ENCODE results near the gene ACHE.

Gene ACHE

GRCh38 chr7:100854146-100854895 lies 41.4 kb downstream of the ACHE start:
- H3K27ac ChIP-seq: no peak overlapping the region
- DNase-seq (ENCODE audit: low read depth, low spot score): no peak
- H3K36me3 ChIP-seq (ENCODE audit: insufficient read depth, low read length): no peaks in the 10 kb centered on the region
- H3K4me3 ChIP-seq: no peak overlapping the region
- H3K9me3 ChIP-seq (ENCODE audit: low read depth, low read length): no peaks in the 10 kb centered on the region
- H3K9ac ChIP-seq (ENCODE audit: insufficient read length): no peak overlapping the region
- TF ChIP-seq POLR2AphosphoS5 (IDR thresholded peaks at IDR 0.05; ENCODE audit: borderline replicate concordance, low read depth, low read length) (no peak), EZH2 (IDR thresholded peaks at IDR 0.05) (no peak), FOXP2 (optimal IDR thresholded peaks at IDR 0.05; ENCODE audit: control extremely low read depth, extremely low read length, insufficient read depth) (no peak)

- Histone ChIP-seq H3K9ac (ENCODE audit: insufficient read length) (peak within 1 kb of the TSS; percentile 73), H3K36me3 (ENCODE audit: insufficient read depth, low read length) (no peaks in the 10 kb centered on the region), H3K27ac (no peak within 1 kb of the TSS), H3K9me3 (ENCODE audit: low read depth, low read length) (no peaks in the 10 kb centered on the region), H3K4me3 (peak within 1 kb of the TSS; percentile 87)
- DNase-seq (ENCODE audit: low read depth, low spot score): no peak
- TF ChIP-seq FOXP2 (optimal IDR thresholded peaks at IDR 0.05; ENCODE audit: control extremely low read depth, extremely low read length, insufficient read depth) (no peak), POLR2AphosphoS5 (IDR thresholded peaks at IDR 0.05; ENCODE audit: borderline replicate concordance, low read depth, low read length) (peak; percentile 76; the same call in 1 of the 2 replicates)
Measured at GRCh38 chr7:100852048-100852872, 43.4 kb downstream of the ACHE start, which contains the start of gene SLC12A9. Gene SLC12A9 (plus strand): TSS chr7:100852713. CDS start chr7:100854198, 1,485 bp downstream.

- TF ChIP-seq EZH2 (IDR thresholded peaks at IDR 0.05) (no peak), FOXP2 (optimal IDR thresholded peaks at IDR 0.05; ENCODE audit: control extremely low read depth, extremely low read length, insufficient read depth) (no peak), POLR2AphosphoS5 (IDR thresholded peaks at IDR 0.05; ENCODE audit: borderline replicate concordance, low read depth, low read length) (no peak)
- no peak overlapping the region for H3K4me3 ChIP-seq
- no peaks in the 10 kb centered on the region for H3K9me3 ChIP-seq (ENCODE audit: low read depth, low read length)
- no peaks in the 10 kb centered on the region for H3K36me3 ChIP-seq (ENCODE audit: insufficient read depth, low read length)
- H3K27ac ChIP-seq: no peak overlapping the region
- no peak overlapping the region for H3K9ac ChIP-seq (ENCODE audit: insufficient read length)
- no peak for DNase-seq (ENCODE audit: low read depth, low spot score)
Measured at GRCh38 chr7:100847360-100847759, 48.3 kb downstream of the ACHE start.

GRCh38 chr7:100840470-100841100 lies 55.1 kb downstream of the ACHE start:
- H3K9ac ChIP-seq (ENCODE audit: insufficient read length): peak overlapping the region; percentile 46
- no peaks in the 10 kb centered on the region for H3K9me3 ChIP-seq (ENCODE audit: low read depth, low read length)
- no peak for DNase-seq (ENCODE audit: low read depth, low spot score)
- peak overlapping the region; percentile 5 for H3K4me3 ChIP-seq
- H3K36me3 ChIP-seq (ENCODE audit: insufficient read depth, low read length): no peaks in the 10 kb centered on the region
- peak overlapping the region; percentile 82 for H3K27ac ChIP-seq
- no peak for TF ChIP-seq FOXP2 (optimal IDR thresholded peaks at IDR 0.05; ENCODE audit: control extremely low read depth, extremely low read length, insufficient read depth)
- no peak for TF ChIP-seq POLR2AphosphoS5 (IDR thresholded peaks at IDR 0.05; ENCODE audit: borderline replicate concordance, low read depth, low read length)
- TF ChIP-seq EZH2 (IDR thresholded peaks at IDR 0.05): no peak

Measured in SK-N-MC (cell line).